ENCODE results near the gene BACH2.
"Not testable (repeated sequence)": the region's sequence is repeated elsewhere in the genome, so short reads cannot be mapped to it uniquely, and the experiment has no call there.

Gene BACH2

GRCh38 chr6:90036963-90037362 is 259.7 kb downstream of the BACH2 start:
- Histone ChIP-seq H3F3A (ENCODE audit: control insufficient read depth, insufficient read depth) (peaks cover 39% of the 10 kb centered on the region), H3K36me3 (ENCODE audit: control insufficient read depth, low read length) (peaks cover 86% of the 10 kb centered on the region), H3K9me3 (ENCODE audit: control insufficient read depth, insufficient read depth, low read length) (no peaks in the 10 kb centered on the region), H4K20me1 (ENCODE audit: control insufficient read depth, insufficient read depth, low read depth, low read length) (0 out of 2 replicates have a peak, but pooled peaks cover 7% of the 10 kb centered on the region), H3K27ac (ENCODE audit: low read depth, low read length) (no peak overlapping the region), H3K79me2 (ENCODE audit: control insufficient read depth, low read length) (peaks cover 92% of the 10 kb centered on the region), H3K27me3 (ENCODE audit: control insufficient read depth, low read length) (no peaks in the 10 kb centered on the region), H3K9me2 (replicated peaks; ENCODE audit: control insufficient read depth, low read length) (no peaks in the 10 kb centered on the region), H3K4me3 (ENCODE audit: low read length) (no peak overlapping the region), H3K4me1 (ENCODE audit: control insufficient read depth, low read length) (peaks cover 20% of the 10 kb centered on the region), H3K4me2 (ENCODE audit: low read length) (no peak overlapping the region)
- TF ChIP-seq CTCF (IDR thresholded peaks at IDR 0.05; ENCODE audit: low read depth, low read length, poor library complexity, severe bottlenecking), result no peak
- no peak for TF ChIP-seq EZH2phosphoT487 (IDR thresholded peaks at IDR 0.05; ENCODE audit: borderline replicate concordance, low read length)

GRCh38 chr6:90035047-90035723 is 261.5 kb downstream of the BACH2 start:
- Histone ChIP-seq H3K4me2 (ENCODE audit: low read length) (no peak overlapping the region), H3K4me1 (ENCODE audit: control insufficient read depth, low read length) (peaks cover 20% of the 10 kb centered on the region), H3K4me3 (ENCODE audit: low read length) (no peak overlapping the region), H3K9me2 (replicated peaks; ENCODE audit: control insufficient read depth, low read length) (no peaks in the 10 kb centered on the region), H3K79me2 (ENCODE audit: control insufficient read depth, low read length) (peaks cover 79% of the 10 kb centered on the region), H3K9me3 (ENCODE audit: control insufficient read depth, insufficient read depth, low read length) (no peaks in the 10 kb centered on the region), H4K20me1 (ENCODE audit: control insufficient read depth, insufficient read depth, low read depth, low read length) (peaks cover 8% of the 10 kb centered on the region), H3F3A (ENCODE audit: control insufficient read depth, insufficient read depth) (peaks cover 30% of the 10 kb centered on the region), H3K36me3 (ENCODE audit: control insufficient read depth, low read length) (peaks cover 75% of the 10 kb centered on the region), H3K27ac (ENCODE audit: low read depth, low read length) (no peak overlapping the region), H3K27me3 (ENCODE audit: control insufficient read depth, low read length) (no peaks in the 10 kb centered on the region)
- TF ChIP-seq CTCF (IDR thresholded peaks at IDR 0.05; ENCODE audit: low read depth, low read length, poor library complexity, severe bottlenecking) (no peak), EZH2phosphoT487 (IDR thresholded peaks at IDR 0.05; ENCODE audit: borderline replicate concordance, low read length) (no peak)

- H3K27ac ChIP-seq (ENCODE audit: low read depth, low read length), result no peak overlapping the region
- H3K27me3 ChIP-seq (ENCODE audit: control insufficient read depth, low read length), result no peaks in the 10 kb centered on the region
- no peak for TF ChIP-seq EZH2phosphoT487 (IDR thresholded peaks at IDR 0.05; ENCODE audit: borderline replicate concordance, low read length)
- TF ChIP-seq CTCF (IDR thresholded peaks at IDR 0.05; ENCODE audit: low read depth, low read length, poor library complexity, severe bottlenecking), result no peak
- no peaks in the 10 kb centered on the region for H3K9me3 ChIP-seq (ENCODE audit: control insufficient read depth, insufficient read depth, low read length)
- peaks cover 22% of the 10 kb centered on the region for H3K4me1 ChIP-seq (ENCODE audit: control insufficient read depth, low read length)
- peaks cover 79% of the 10 kb centered on the region for H3K79me2 ChIP-seq (ENCODE audit: control insufficient read depth, low read length)
- no peak overlapping the region for H3K4me3 ChIP-seq (ENCODE audit: low read length)
- H3K36me3 ChIP-seq (ENCODE audit: control insufficient read depth, low read length), result peaks cover 75% of the 10 kb centered on the region
- H3F3A ChIP-seq (ENCODE audit: control insufficient read depth, insufficient read depth), result peaks cover 27% of the 10 kb centered on the region
- H3K4me2 ChIP-seq (ENCODE audit: low read length), result no peak overlapping the region
- peaks cover 22% of the 10 kb centered on the region for H4K20me1 ChIP-seq (ENCODE audit: control insufficient read depth, insufficient read depth, low read depth, low read length)
- H3K9me2 ChIP-seq (replicated peaks; ENCODE audit: control insufficient read depth, low read length), result no peaks in the 10 kb centered on the region
Measured at GRCh38 chr6:90033746-90034271, 262.8 kb downstream of the BACH2 start.

- not testable (repeated sequence) for H3K9me2 ChIP-seq (replicated peaks; ENCODE audit: control insufficient read depth, low read length); H3K27me3 ChIP-seq (ENCODE audit: control insufficient read depth, low read length); H3K4me3 ChIP-seq (ENCODE audit: low read length); H3K27ac ChIP-seq (ENCODE audit: low read depth, low read length); H3K4me2 ChIP-seq (ENCODE audit: low read length); H3K9me3 ChIP-seq (ENCODE audit: control insufficient read depth, insufficient read depth, low read length)
- peaks cover 22% of the 10 kb centered on the region for H3K4me1 ChIP-seq (ENCODE audit: control insufficient read depth, low read length)
- H3K79me2 ChIP-seq (ENCODE audit: control insufficient read depth, low read length), result peaks cover 79% of the 10 kb centered on the region
- H3K36me3 ChIP-seq (ENCODE audit: control insufficient read depth, low read length), result peaks cover 75% of the 10 kb centered on the region
- H3F3A ChIP-seq (ENCODE audit: control insufficient read depth, insufficient read depth), result peaks cover 28% of the 10 kb centered on the region
- peaks cover 28% of the 10 kb centered on the region for H4K20me1 ChIP-seq (ENCODE audit: control insufficient read depth, insufficient read depth, low read depth, low read length)
Measured at GRCh38 chr6:90032489-90033212, 264.0 kb downstream of the BACH2 start.
